HCT116 (cell line): ENCODE data around the gene VIPR2. TPM values are rescaled to one million over a fixed set of nuclear protein-coding genes. Genes with fewer than 3 reads are reported as not detected.

Experiments used
- ATAC-seq: fragments of 200-7000 bp; cut with Tn5 transposase; 2 replicates; pipeline ENCODE4 v1.9.1; 2020; ENCODE audit warnings: mild to moderate bottlenecking, moderate library complexity
- BruUV-seq: library from RNA; stranded (reverse); fragments of 400-500 nt; replicated peaks from 2 replicates; lab custom pipeline; 2021; lab: Mats Ljungman, UMichigan
- CTCF ChIA-PET: fragments of 300-600 bp; sonication (Branson Sonifier 250); formaldehyde crosslinking; loops from one replicate; lab custom pipeline; 2021; ENCODE audit warnings: antibody characterized with exemption; lab: Charles Lee
- POLR2A ChIA-PET: fragments of 300-600, 350-600 bp; sonication (Branson Sonifier 250); formaldehyde crosslinking; loops from one replicate; lab custom pipeline; 2021; ENCODE audit warnings: antibody characterized with exemption; lab: Charles Lee
- RAD21 ChIA-PET, 2 experiments: fragments of 300-600 bp; sonication (Branson Sonifier 250); formaldehyde crosslinking; loops; one replicate each; lab custom pipeline; 2023; ENCODE audit warnings: low total read pairs in 2 of 2; ENCODE audit not compliant: uncharacterized antibody in 2 of 2, unreplicated experiment in 2 of 2, low non-redundant PET in 1 of 2; lab: Charles Lee
- DNase-seq: peaks from one replicate; pipeline ENCODE4 v3.0.0-alpha.2; 2010; ENCODE audit warnings: low read depth, low spot score
- H2AFZ ChIP-seq: fragments of 200-600 bp; shearing (Covaris generic), sonication (generic); 2 replicates; pipeline ENCODE4 v1.6.1; 2017; ENCODE audit warnings: low read depth, mixed run types, mixed read lengths, antibody characterized with exemption, low read length; ENCODE audit not compliant: poor library complexity, severe bottlenecking
- H3K27ac ChIP-seq: 2 replicates; pipeline ENCODE4 v1.5.1; 2012; ENCODE audit warnings: low read depth, low read length
- H3K27me3 ChIP-seq: fragments of 200-600 bp; sonication (generic); 2 replicates; pipeline ENCODE4 v1.6.1; 2016; ENCODE audit warnings: mixed run types, low read length, mixed read lengths; ENCODE audit not compliant: insufficient read depth
- H3K36me3 ChIP-seq, 2 experiments: fragments of 200-500 bp in 1 of 2; fragments of 200-600 bp in 1 of 2; sonication (Bioruptor generic) in 1 of 2; sonication (generic) in 1 of 2; 2 replicates each; pipeline versions ENCODE4 v1.5.1 to v1.6.1; 2014 to 2016; ENCODE audit warnings: low read length in 2 of 2, inconsistent platforms in 1 of 2, mixed read lengths in 1 of 2, mixed run types in 1 of 2; ENCODE audit not compliant: insufficient read depth in 2 of 2, control insufficient read depth in 1 of 2
- H3K4me1 ChIP-seq, 2 experiments: fragments of 200-600 bp in 1 of 2; sonication (generic) in 1 of 2; 2 replicates each; pipeline versions ENCODE4 v1.5.1 to v1.6.1; 2012 to 2017; ENCODE audit warnings: low read length in 2 of 2, inconsistent platforms in 1 of 2, mild to moderate bottlenecking in 1 of 2, mixed read lengths in 1 of 2, mixed run types in 1 of 2, moderate library complexity in 1 of 2; ENCODE audit not compliant: insufficient read depth in 2 of 2, control insufficient read depth in 1 of 2
- H3K4me2 ChIP-seq: fragments of 200-600 bp; sonication (generic); 2 replicates; pipeline ENCODE4 v1.6.1; 2017; ENCODE audit warnings: mixed run types, low read length, mixed read lengths
- H3K4me3 ChIP-seq, 2 experiments: fragments of 200-600 bp in 1 of 2; sonication (generic) in 1 of 2; replicated peaks in 1 of 2; 2 replicates each; pipeline ENCODE4 v1.5.1; 2011 to 2016; ENCODE audit warnings: low read length in 2 of 2, control low read depth in 1 of 2, low read depth in 1 of 2, mild to moderate bottlenecking in 1 of 2, mixed read lengths in 1 of 2, mixed run types in 1 of 2
- H3K79me2 ChIP-seq: fragments of 200-600 bp; sonication (generic); 2 replicates; pipeline ENCODE4 v1.6.1; 2017; ENCODE audit warnings: mild to moderate bottlenecking, mixed run types, low read length, moderate library complexity, mixed read lengths; ENCODE audit not compliant: insufficient read depth
- H3K9ac ChIP-seq: fragments of 200-600 bp; sonication (generic); 2 replicates; pipeline ENCODE4 v1.6.1; 2016; ENCODE audit warnings: low read length, mixed read lengths
- H3K9me2 ChIP-seq: fragments of 200-600 bp; sonication (generic), shearing (Covaris generic); 2 replicates; pipeline ENCODE4 v1.6.1; 2017; ENCODE audit warnings: mixed run types, mild to moderate bottlenecking, moderate library complexity; ENCODE audit not compliant: insufficient read depth
- H3K9me3 ChIP-seq, 2 experiments: fragments of 200-500 bp in 1 of 2; fragments of 200-600 bp in 1 of 2; sonication (Bioruptor generic) in 1 of 2; sonication (generic) in 1 of 2; 2 replicates each; pipeline ENCODE4 v1.6.1; 2014 to 2017; ENCODE audit warnings: low read length in 2 of 2, mixed read lengths in 2 of 2, inconsistent platforms in 1 of 2, low read depth in 1 of 2, mild to moderate bottlenecking in 1 of 2, mixed run types in 1 of 2, moderate library complexity in 1 of 2; ENCODE audit not compliant: control insufficient read depth in 1 of 2, insufficient read depth in 1 of 2
- H4K20me1 ChIP-seq: fragments of 200-600 bp; sonication (generic), shearing (Covaris generic); 2 replicates; pipeline ENCODE4 v1.6.1; 2017; ENCODE audit warnings: mixed run types, mild to moderate bottlenecking, moderate library complexity; ENCODE audit not compliant: insufficient read depth
- ATF3 ChIP-seq: IDR thresholded peaks from 2 replicates; pipeline ENCODE4 v1.6.1; 2012
- FOSL1 ChIP-seq: IDR thresholded peaks from 2 replicates; pipeline ENCODE4 v1.6.1; 2012; ENCODE audit warnings: low read depth
- POLR2AphosphoS5 ChIP-seq: IDR thresholded peaks from 2 replicates; pipeline ENCODE4 v1.6.1; 2011; ENCODE audit warnings: mild to moderate bottlenecking, low read depth, low read length, moderate library complexity
- RAD21 ChIP-seq: IDR thresholded peaks from 2 replicates; pipeline ENCODE4 v1.6.1; 2012; ENCODE audit warnings: low read depth, mild to moderate bottlenecking
- intact Hi-C: fragments of 100-400 bp; cut with micrococcal nuclease; formaldehyde crosslinking; loops from 2 replicates; pipeline ENCODE4 v1.10.0; 2022
- total RNA-seq: library from RNA; stranded (reverse); gene quantifications from one replicate; pipeline ENCODE4 v1.2.1, GENCODE V29; 2021; ENCODE audit not compliant: unreplicated experiment
- TF ChIP-seq, protein P1 (sequence below): IDR thresholded peaks from 2 replicates; pipeline ENCODE4 v1.6.1; 2011; ENCODE audit warnings: mild to moderate bottlenecking, low read length, moderate library complexity; ENCODE audit not compliant: insufficient replicate concordance; ENCODE audit errors: extremely low read depth
- TF ChIP-seq, protein P2 (sequence below), 3 experiments: fragments of 200-600 bp in 1 of 3; sonication (generic) in 1 of 3; IDR thresholded peaks in 2 of 3; conservative IDR thresholded peaks in 1 of 3; 2 replicates each; pipeline ENCODE4 v1.5.1; 2012 to 2017; ENCODE audit warnings: low read depth in 2 of 3, low read length in 2 of 3, antibody characterized with exemption in 1 of 3, borderline replicate concordance in 1 of 3, control low read depth in 1 of 3, mild to moderate bottlenecking in 1 of 3, mixed read lengths in 1 of 3, mixed run types in 1 of 3, moderate library complexity in 1 of 3; ENCODE audit not compliant: insufficient read depth in 1 of 3

VIPR2 gene
- total RNA-seq, 1 experiment from 2014 or later: 0.10 TPM

- POLR2A ChIA-PET: no interaction called here
- H2AFZ ChIP-seq: no peak overlapping the region
- intact Hi-C loops: no loop called here
- no peaks in the 10 kb centered on the region for H3K79me2 ChIP-seq
- no peaks in the 10 kb centered on the region for H3K36me3 ChIP-seq
- BruUV-seq: no TSS peak
- no peaks in the 10 kb centered on the region for H3K9me2 ChIP-seq
- no peaks in the 10 kb centered on the region for H3K9me3 ChIP-seq
- H3K27ac ChIP-seq: no peak overlapping the region
- DNase-seq (no peak), ATAC-seq (no peak)
- H3K4me3 ChIP-seq: no peak overlapping the region
- H3K4me2 ChIP-seq: no peak overlapping the region
- no peaks in the 10 kb centered on the region for H3K27me3 ChIP-seq
- CTCF ChIA-PET: no interaction called here
- RAD21 ChIA-PET: no interaction called here
- TF ChIP-seq RAD21 (no peak), POLR2AphosphoS5 (no peak), FOSL1 (no peak), ATF3 (no peak)
- TF ChIP-seq, protein P1, sequence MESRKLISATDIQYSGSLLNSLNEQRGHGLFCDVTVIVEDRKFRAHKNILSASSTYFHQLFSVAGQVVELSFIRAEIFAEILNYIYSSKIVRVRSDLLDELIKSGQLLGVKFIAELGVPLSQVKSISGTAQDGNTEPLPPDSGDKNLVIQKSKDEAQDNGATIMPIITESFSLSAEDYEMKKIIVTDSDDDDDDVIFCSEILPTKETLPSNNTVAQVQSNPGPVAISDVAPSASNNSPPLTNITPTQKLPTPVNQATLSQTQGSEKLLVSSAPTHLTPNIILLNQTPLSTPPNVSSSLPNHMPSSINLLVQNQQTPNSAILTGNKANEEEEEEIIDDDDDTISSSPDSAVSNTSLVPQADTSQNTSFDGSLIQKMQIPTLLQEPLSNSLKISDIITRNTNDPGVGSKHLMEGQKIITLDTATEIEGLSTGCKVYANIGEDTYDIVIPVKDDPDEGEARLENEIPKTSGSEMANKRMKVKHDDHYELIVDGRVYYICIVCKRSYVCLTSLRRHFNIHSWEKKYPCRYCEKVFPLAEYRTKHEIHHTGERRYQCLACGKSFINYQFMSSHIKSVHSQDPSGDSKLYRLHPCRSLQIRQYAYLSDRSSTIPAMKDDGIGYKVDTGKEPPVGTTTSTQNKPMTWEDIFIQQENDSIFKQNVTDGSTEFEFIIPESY: no peak
- TF ChIP-seq, protein P2, sequence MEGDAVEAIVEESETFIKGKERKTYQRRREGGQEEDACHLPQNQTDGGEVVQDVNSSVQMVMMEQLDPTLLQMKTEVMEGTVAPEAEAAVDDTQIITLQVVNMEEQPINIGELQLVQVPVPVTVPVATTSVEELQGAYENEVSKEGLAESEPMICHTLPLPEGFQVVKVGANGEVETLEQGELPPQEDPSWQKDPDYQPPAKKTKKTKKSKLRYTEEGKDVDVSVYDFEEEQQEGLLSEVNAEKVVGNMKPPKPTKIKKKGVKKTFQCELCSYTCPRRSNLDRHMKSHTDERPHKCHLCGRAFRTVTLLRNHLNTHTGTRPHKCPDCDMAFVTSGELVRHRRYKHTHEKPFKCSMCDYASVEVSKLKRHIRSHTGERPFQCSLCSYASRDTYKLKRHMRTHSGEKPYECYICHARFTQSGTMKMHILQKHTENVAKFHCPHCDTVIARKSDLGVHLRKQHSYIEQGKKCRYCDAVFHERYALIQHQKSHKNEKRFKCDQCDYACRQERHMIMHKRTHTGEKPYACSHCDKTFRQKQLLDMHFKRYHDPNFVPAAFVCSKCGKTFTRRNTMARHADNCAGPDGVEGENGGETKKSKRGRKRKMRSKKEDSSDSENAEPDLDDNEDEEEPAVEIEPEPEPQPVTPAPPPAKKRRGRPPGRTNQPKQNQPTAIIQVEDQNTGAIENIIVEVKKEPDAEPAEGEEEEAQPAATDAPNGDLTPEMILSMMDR (IDR thresholded peaks at IDR 0.05 in 2 of 3, conservative IDR thresholded peaks at IDR 0.05 in 1 of 3; ENCODE audit: borderline replicate concordance in 1 of 3, insufficient read depth in 1 of 3, low read depth in 2 of 3, low read length in 2 of 3): no peak
- TF ChIP-seq, all 23 proteins: peak for 0
- no peak overlapping the region for H3K9ac ChIP-seq
- H4K20me1 ChIP-seq: no peaks in the 10 kb centered on the region
- H3K4me1 ChIP-seq: no peaks in the 10 kb centered on the region
Measured at GRCh38 chr7:159062569-159062968, 82.1 kb downstream of the VIPR2 start.
